DND-41 (cell line): ENCODE results near the gene CFAP251.

Experiments
- EZH2 ChIP-seq: IDR thresholded peaks from 3 replicates; pipeline ENCODE4 v1.6.1; 2012; ENCODE audit warnings: borderline replicate concordance, low read depth, mild to moderate bottlenecking, moderate library complexity, low read length, inconsistent platforms; ENCODE audit not compliant: severe bottlenecking
- TF ChIP-seq, protein P1 (sequence below): IDR thresholded peaks from 2 replicates; pipeline ENCODE4 v1.5.1; 2012; ENCODE audit warnings: borderline replicate concordance, low read length, moderate library complexity, mild to moderate bottlenecking; ENCODE audit not compliant: poor library complexity, severe bottlenecking; ENCODE audit errors: extremely low read depth

DNA sequence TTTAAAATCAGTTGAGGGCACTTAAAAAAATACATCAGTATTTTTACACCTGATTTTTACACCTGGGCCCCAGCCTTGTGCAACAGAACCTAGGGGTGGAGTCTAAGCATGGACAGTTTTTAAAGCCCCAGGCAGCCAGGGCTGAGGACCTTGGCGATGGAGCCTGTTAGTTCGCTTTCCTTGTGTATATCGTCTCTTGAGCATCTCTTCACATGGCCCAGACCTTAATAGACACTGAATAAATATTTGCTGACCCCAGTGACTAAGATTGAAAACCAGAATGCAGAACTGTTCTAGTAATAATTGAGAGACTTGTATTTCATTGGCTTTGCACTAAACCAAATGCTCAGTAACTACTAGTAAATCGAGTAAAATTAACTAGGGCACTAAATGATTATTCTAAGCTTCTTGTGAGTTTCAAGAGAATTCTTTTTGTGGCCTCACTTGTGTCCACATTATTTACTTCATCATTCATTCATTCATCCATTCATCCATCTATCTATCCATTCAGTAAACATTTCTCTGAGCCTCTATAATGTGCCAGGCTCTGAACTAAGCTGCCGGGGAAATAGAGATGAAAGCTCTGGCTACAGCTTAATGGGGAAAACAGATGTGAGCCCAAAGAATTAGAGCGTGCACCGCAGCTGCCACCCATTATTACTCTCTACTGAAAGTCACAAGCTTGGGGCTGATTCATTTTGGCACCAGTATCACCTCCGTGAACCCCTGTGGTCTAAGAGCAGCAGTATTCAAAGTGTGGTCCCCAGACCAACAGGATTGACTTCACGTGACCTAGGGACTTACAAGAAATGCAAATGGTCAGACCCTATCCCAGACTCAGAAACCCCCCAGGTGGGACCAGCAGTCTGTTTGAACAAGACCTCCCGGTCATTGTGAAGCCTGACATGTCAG, 72.6 kb downstream of the CFAP251 start:
- no peak for TF ChIP-seq EZH2
- TF ChIP-seq, protein P1, sequence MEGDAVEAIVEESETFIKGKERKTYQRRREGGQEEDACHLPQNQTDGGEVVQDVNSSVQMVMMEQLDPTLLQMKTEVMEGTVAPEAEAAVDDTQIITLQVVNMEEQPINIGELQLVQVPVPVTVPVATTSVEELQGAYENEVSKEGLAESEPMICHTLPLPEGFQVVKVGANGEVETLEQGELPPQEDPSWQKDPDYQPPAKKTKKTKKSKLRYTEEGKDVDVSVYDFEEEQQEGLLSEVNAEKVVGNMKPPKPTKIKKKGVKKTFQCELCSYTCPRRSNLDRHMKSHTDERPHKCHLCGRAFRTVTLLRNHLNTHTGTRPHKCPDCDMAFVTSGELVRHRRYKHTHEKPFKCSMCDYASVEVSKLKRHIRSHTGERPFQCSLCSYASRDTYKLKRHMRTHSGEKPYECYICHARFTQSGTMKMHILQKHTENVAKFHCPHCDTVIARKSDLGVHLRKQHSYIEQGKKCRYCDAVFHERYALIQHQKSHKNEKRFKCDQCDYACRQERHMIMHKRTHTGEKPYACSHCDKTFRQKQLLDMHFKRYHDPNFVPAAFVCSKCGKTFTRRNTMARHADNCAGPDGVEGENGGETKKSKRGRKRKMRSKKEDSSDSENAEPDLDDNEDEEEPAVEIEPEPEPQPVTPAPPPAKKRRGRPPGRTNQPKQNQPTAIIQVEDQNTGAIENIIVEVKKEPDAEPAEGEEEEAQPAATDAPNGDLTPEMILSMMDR: no peak
